HG03432 (cell line): Measurements from ENCODE around the gene MAML3.
"Not testable (repeated sequence)": the region's sequence is repeated elsewhere in the genome, so short reads cannot be mapped to it uniquely, and the experiment has no call there.

Experiments used
- ATAC-seq: cut with Tn5 transposase; IDR thresholded peaks from one replicate; pipeline ENCODE4 v1.9.1; 2021; ENCODE audit warnings: mild to moderate bottlenecking, moderate library complexity; ENCODE audit not compliant: unreplicated experiment

MAML3 gene

GRCh38 chr4:139969635-139970266, 184.2 kb downstream of the MAML3 start:
- no peak for ATAC-seq

GRCh38 chr4:139968831-139969230, 185.2 kb downstream of the MAML3 start:
- no peak for ATAC-seq

- no peak for ATAC-seq
Observed at GRCh38 chr4:139966383-139966782, 187.6 kb downstream of the MAML3 start.

GRCh38 chr4:139965789-139966188, 188.2 kb downstream of the MAML3 start:
- ATAC-seq, result no peak

GRCh38 chr4:139963708-139964107, 190.3 kb downstream of the MAML3 start:
- ATAC-seq, result no peak

GRCh38 chr4:139962130-139962684, 191.8 kb downstream of the MAML3 start:
- ATAC-seq, result no peak

- no peak for ATAC-seq
Observed at GRCh38 chr4:139961344-139961946, 192.5 kb downstream of the MAML3 start.

- no peak for ATAC-seq
Observed at GRCh38 chr4:139959396-139959795, 194.6 kb downstream of the MAML3 start.

GRCh38 chr4:139958739-139959098, 195.3 kb downstream of the MAML3 start:
- no peak for ATAC-seq

- ATAC-seq, result no peak
Observed at GRCh38 chr4:139957986-139958738, 195.8 kb downstream of the MAML3 start.

GRCh38 chr4:139957065-139957464, 196.9 kb downstream of the MAML3 start:
- no peak for ATAC-seq

GRCh38 chr4:139956507-139957017, 197.4 kb downstream of the MAML3 start:
- ATAC-seq, result no peak

- no peak for ATAC-seq
Observed at GRCh38 chr4:139955600-139955999, 198.4 kb downstream of the MAML3 start.

GRCh38 chr4:139954512-139954911, 199.5 kb downstream of the MAML3 start:
- ATAC-seq, result no peak

- ATAC-seq, result peak; percentile 9
Observed at GRCh38 chr4:139951021-139951420, 203.0 kb downstream of the MAML3 start.

GRCh38 chr4:139950568-139950967, 203.4 kb downstream of the MAML3 start:
- ATAC-seq, result peak; percentile 90

GRCh38 chr4:139944916-139945315, 209.1 kb downstream of the MAML3 start:
- ATAC-seq, result not testable (repeated sequence)

- no peak for ATAC-seq
Observed at GRCh38 chr4:139943277-139943676, 210.7 kb downstream of the MAML3 start.

GRCh38 chr4:139942241-139942640, 211.7 kb downstream of the MAML3 start:
- no peak for ATAC-seq

GRCh38 chr4:139940600-139940999, 213.4 kb downstream of the MAML3 start:
- ATAC-seq, result no peak

GRCh38 chr4:139938414-139938813, 215.6 kb downstream of the MAML3 start:
- ATAC-seq, result no peak

- no peak for ATAC-seq
Observed at GRCh38 chr4:139935911-139936310, 218.1 kb downstream of the MAML3 start.
